Measurements from ENCODE around the gene ADH1A. TPM values are rescaled to one million over a fixed set of nuclear protein-coding genes. Genes with fewer than 3 reads are reported as not detected.

Gene ADH1A
- total RNA-seq, 2 experiments from 2014 or later, result not detected

DNA sequence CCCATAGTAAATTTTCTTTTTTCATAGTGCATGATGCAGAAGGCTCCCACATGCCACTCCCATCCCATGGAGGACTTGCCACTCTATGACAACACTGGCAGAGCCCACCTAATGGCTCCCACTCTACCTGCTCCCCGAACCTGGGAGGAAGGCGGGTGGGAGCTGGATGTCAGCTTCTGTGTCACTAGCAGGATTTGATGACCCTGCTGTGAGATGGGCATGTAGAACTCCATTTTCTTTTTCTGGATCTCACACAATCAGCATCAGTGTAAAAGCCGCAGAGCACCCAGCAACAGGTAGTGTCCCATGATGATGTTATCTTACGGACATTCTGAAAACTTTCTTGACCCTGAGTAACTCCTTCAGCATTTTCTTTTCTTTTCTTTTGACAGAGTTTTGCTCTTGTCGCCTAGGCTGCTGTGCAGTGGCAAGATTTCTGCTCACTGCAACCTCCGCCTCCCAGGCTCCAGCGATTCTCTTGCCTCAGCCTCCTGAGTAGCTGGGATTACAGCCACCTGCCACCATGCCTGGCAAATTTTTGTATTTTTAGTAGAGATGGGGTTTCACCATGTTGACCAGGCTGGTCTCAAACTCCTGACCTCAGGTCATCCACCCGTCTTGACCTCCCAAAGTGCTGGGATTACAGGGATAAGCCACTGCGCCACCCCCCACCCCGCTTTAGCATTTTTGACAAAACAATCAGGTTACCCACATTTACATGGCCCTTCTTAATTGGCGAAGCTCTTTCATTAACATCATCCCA is 15.0 kb upstream of the ADH1A start:
- Histone ChIP-seq H3K27ac (ENCODE audit: low read depth in 1 of 2, low read length in 2 of 2) (no peak overlapping the region), H3K27me3 (ENCODE audit: control insufficient read depth in 1 of 2, insufficient read depth in 2 of 2, low read length in 2 of 2) (no peaks in the 10 kb centered on the region), H3K9me3 (ENCODE audit: control insufficient read depth in 1 of 2, insufficient read depth in 1 of 2, low read length in 2 of 2) (peaks cover 0 to 20% of the 10 kb centered on the region in 2 experiments), H3K36me3 (ENCODE audit: insufficient read depth, low read length) (no peaks in the 10 kb centered on the region), H3K4me3 (ENCODE audit: low read length) (no peak overlapping the region), H3K4me1 (ENCODE audit: insufficient read depth, low read length) (no peaks in the 10 kb centered on the region)
- Mint-ChIP-seq H3K36me3 (ENCODE audit: low read depth) (no peaks in the 10 kb centered on the region), H3K27me3 (peaks cover 14% of the 10 kb centered on the region), H3K4me3 (no peak overlapping the region), H3K9me3 (peaks cover 3% of the 10 kb centered on the region), H3K27ac (no peak overlapping the region), H3K4me1 (ENCODE audit: low read depth) (no peaks in the 10 kb centered on the region)
- POLR2A ChIA-PET, result no interaction called here
- CTCF ChIA-PET, result no interaction called here
- DNase-seq (no peak), ATAC-seq (ENCODE audit: poor library complexity) (no peak)
- intact Hi-C loops (cut with DNase I, micrococcal nuclease), result no loop called here
- TF ChIP-seq, protein P1, sequence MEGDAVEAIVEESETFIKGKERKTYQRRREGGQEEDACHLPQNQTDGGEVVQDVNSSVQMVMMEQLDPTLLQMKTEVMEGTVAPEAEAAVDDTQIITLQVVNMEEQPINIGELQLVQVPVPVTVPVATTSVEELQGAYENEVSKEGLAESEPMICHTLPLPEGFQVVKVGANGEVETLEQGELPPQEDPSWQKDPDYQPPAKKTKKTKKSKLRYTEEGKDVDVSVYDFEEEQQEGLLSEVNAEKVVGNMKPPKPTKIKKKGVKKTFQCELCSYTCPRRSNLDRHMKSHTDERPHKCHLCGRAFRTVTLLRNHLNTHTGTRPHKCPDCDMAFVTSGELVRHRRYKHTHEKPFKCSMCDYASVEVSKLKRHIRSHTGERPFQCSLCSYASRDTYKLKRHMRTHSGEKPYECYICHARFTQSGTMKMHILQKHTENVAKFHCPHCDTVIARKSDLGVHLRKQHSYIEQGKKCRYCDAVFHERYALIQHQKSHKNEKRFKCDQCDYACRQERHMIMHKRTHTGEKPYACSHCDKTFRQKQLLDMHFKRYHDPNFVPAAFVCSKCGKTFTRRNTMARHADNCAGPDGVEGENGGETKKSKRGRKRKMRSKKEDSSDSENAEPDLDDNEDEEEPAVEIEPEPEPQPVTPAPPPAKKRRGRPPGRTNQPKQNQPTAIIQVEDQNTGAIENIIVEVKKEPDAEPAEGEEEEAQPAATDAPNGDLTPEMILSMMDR (IDR thresholded peaks at IDR 0.05), result no peak

DNA sequence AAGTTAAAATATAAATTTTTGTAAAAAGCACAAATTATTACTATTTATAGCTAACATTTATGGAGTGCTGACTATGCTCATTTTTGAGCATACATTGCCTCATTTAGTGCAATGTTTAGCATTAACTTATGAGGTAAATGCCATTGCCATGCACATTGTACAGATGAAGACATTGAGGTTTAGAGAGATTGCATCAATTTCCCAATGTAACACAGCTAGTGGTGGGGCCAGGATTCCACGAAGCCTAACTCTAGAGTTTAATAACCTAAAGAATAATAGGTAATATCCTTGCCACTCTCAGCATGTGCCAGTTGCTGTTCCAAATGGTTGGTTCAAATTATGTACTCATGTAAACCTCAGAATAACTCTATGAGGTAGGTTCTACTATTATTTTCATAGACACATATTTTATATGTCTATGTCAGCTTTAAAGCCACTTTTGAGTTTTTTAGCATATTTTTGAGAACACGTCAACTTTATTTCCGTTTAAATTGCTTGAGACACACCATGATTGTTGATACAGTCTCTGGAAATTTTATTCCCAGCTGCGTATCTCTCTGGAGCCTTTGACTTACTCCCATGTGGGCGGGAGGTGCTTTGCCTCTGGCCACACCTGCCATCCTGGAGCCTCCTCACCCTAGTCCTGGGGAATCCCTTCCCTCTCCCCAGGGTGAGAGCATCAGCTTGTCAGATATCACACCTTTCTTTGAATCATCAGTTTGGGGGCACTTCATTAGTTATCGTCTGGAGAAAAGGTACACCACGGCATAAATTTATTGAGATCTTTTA is 10.8 kb upstream of the ADH1A start:
- Histone ChIP-seq H3K27me3 (ENCODE audit: control insufficient read depth in 1 of 2, insufficient read depth in 2 of 2, low read length in 2 of 2) (no peaks in the 10 kb centered on the region), H3K4me3 (ENCODE audit: low read length) (no peak overlapping the region), H3K36me3 (ENCODE audit: insufficient read depth, low read length) (no peaks in the 10 kb centered on the region), H3K4me1 (ENCODE audit: insufficient read depth, low read length) (no peaks in the 10 kb centered on the region), H3K9me3 (ENCODE audit: control insufficient read depth in 1 of 2, insufficient read depth in 1 of 2, low read length in 2 of 2) (peaks cover 0 to 20% of the 10 kb centered on the region in 2 experiments), H3K27ac (ENCODE audit: low read depth in 1 of 2, low read length in 2 of 2) (no peak overlapping the region)
- intact Hi-C loops (cut with DNase I, micrococcal nuclease), result no loop called here
- TF ChIP-seq, protein P1 (IDR thresholded peaks at IDR 0.05), result no peak
- Mint-ChIP-seq H3K9me3 (peaks cover 8% of the 10 kb centered on the region), H3K36me3 (ENCODE audit: low read depth) (no peaks in the 10 kb centered on the region), H3K4me1 (ENCODE audit: low read depth) (no peaks in the 10 kb centered on the region), H3K27ac (no peak overlapping the region), H3K27me3 (no peaks in the 10 kb centered on the region), H3K4me3 (no peak overlapping the region)
- ChIA-PET POLR2A (no interaction called here), CTCF (no interaction called here)
- no peak for ATAC-seq (ENCODE audit: poor library complexity)
- no peak for DNase-seq

DNA sequence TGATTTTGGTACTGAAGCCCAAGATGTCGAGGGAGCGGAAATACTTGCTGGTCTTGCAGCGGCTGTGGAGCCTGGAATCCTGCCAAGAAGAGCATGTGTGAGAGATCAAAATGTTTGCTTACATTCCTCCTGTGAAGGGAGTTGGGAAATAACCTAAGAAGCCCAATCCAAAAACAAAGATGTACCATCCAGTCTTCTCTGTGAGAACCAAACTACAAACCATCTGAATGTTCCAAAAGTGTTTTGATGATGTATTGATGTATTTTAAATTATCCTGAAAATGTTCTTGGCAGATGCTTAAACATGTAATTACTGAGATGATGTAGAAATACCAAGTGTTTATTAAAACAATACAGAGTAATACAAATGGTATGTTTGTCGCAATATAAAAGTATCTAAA is 10.1 kb upstream of the ADH1A start:
- TF ChIP-seq, protein P1 (IDR thresholded peaks at IDR 0.05), result no peak
- POLR2A ChIA-PET, result no interaction called here
- no peaks in the 10 kb centered on the region for H3K4me1 ChIP-seq (ENCODE audit: insufficient read depth, low read length)

More for the DNA sequence above, 10.1 kb upstream of the ADH1A start:
- Mint-ChIP-seq H3K36me3 (ENCODE audit: low read depth) (no peaks in the 10 kb centered on the region), H3K4me1 (ENCODE audit: low read depth) (no peaks in the 10 kb centered on the region), H3K4me3 (no peak overlapping the region), H3K9me3 (peaks cover 11% of the 10 kb centered on the region), H3K27me3 (no peaks in the 10 kb centered on the region), H3K27ac (no peak overlapping the region)
- ATAC-seq (ENCODE audit: poor library complexity), result no peak
- H3K36me3 ChIP-seq (ENCODE audit: insufficient read depth, low read length), result no peaks in the 10 kb centered on the region
- H3K4me3 ChIP-seq (ENCODE audit: low read length), result no peak overlapping the region
- no peaks in the 10 kb centered on the region for H3K27me3 ChIP-seq (ENCODE audit: control insufficient read depth in 1 of 2, insufficient read depth in 2 of 2, low read length in 2 of 2)
- H3K9me3 ChIP-seq (ENCODE audit: control insufficient read depth in 1 of 2, insufficient read depth in 1 of 2, low read length in 2 of 2), result peaks cover 0 to 20% of the 10 kb centered on the region in 2 experiments
- no peak overlapping the region for H3K27ac ChIP-seq (ENCODE audit: low read depth in 1 of 2, low read length in 2 of 2)
- CTCF ChIA-PET, result no interaction called here
- DNase-seq, result no peak
- intact Hi-C loops (cut with DNase I, micrococcal nuclease), result no loop called here
